KMS-11 (cell line): ENCODE measurements around the gene NFIL3.

ENCODE experiments used
- H2AFZ ChIP-seq: fragments of 200-600 bp; sonication (generic); 2 replicates; pipeline ENCODE4 v1.6.1; 2016; ENCODE audit warnings: antibody characterized with exemption, mixed run types, low read depth
- H3K27ac ChIP-seq: fragments of 200-600 bp; sonication (generic); 2 replicates; pipeline ENCODE4 v1.6.1; 2016; ENCODE audit warnings: mild to moderate bottlenecking, mixed run types
- H3K27me3 ChIP-seq: fragments of 200-600 bp; sonication (generic); 2 replicates; pipeline ENCODE4 v1.6.1; 2017; ENCODE audit warnings: mild to moderate bottlenecking, low read depth, mixed run types, moderate library complexity; ENCODE audit not compliant: insufficient read depth
- H3K36me3 ChIP-seq: fragments of 200-600 bp; sonication (generic); 2 replicates; pipeline ENCODE4 v1.6.1; 2017; ENCODE audit warnings: mild to moderate bottlenecking, mixed run types; ENCODE audit not compliant: insufficient read depth
- H3K4me1 ChIP-seq: fragments of 200-600 bp; sonication (generic); 2 replicates; pipeline ENCODE4 v1.6.1; 2016; ENCODE audit warnings: mild to moderate bottlenecking, low read depth, mixed run types; ENCODE audit not compliant: poor library complexity, severe bottlenecking
- H3K4me2 ChIP-seq: fragments of 200-600 bp; sonication (generic); 2 replicates; pipeline ENCODE4 v1.7.0; 2016; ENCODE audit warnings: mild to moderate bottlenecking, mixed run types
- H3K4me3 ChIP-seq: fragments of 200-600 bp; sonication (generic); IDR thresholded peaks from 2 replicates; pipeline ENCODE4 v1.6.1; 2017; ENCODE audit warnings: low read depth, low read length, mixed read lengths; ENCODE audit not compliant: insufficient read depth
- H3K79me2 ChIP-seq: fragments of 200-600 bp; sonication (generic); 2 replicates; pipeline ENCODE4 v1.6.1; 2016; ENCODE audit warnings: low read depth, mixed run types; ENCODE audit not compliant: insufficient read depth
- H3K9ac ChIP-seq: fragments of 200-600 bp; sonication (generic); 2 replicates; pipeline ENCODE4 v1.6.1; 2016; ENCODE audit warnings: mild to moderate bottlenecking, mixed run types
- H4K20me1 ChIP-seq: fragments of 200-600 bp; sonication (generic); 2 replicates; pipeline ENCODE4 v1.6.1; 2016; ENCODE audit warnings: mild to moderate bottlenecking, mixed run types; ENCODE audit not compliant: insufficient read depth
- TF ChIP-seq, protein P1 (sequence below): fragments of 200-600 bp; sonication (generic); conservative IDR thresholded peaks from 2 replicates; pipeline ENCODE4 v1.6.1; 2017; ENCODE audit warnings: low read depth, mild to moderate bottlenecking, antibody characterized with exemption, low read length, moderate library complexity, mixed read lengths

NFIL3 gene

DNA sequence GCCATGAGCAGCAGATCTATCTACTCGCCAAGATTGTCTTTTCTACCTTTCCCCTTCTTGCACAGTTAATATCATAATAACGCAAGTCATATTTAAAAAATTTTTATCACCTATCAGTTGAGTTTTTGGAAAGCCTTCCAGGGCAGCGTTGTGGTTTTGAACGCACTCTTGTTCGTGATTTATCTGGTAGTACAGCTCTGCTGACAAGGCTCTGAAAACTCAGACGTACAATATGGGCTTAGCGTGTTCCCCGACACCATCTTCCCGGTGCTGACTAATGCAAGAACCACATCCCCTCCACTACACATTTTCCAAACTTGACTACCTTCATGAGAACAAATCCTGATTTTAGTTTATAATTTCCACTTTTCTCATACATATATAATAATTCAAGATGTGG is 1.6 kb upstream of the NFIL3 start:
- Histone ChIP-seq H3K9ac (no peak overlapping the region), H3K27me3 (no peaks in the 10 kb centered on the region), H4K20me1 (peaks cover 9% of the 10 kb centered on the region), H2AFZ (no peak overlapping the region), H3K27ac (peak overlapping the region; percentile 95; the same call in 1 of the 2 replicates), H3K36me3 (no peaks in the 10 kb centered on the region), H3K4me2 (peak overlapping the region; percentile 87; the same call in 1 of the 2 replicates), H3K4me1 (peaks cover 68% of the 10 kb centered on the region), H3K4me3 (no peak overlapping the region), H3K79me2 (peaks cover 58% of the 10 kb centered on the region)
- TF ChIP-seq, protein P1, sequence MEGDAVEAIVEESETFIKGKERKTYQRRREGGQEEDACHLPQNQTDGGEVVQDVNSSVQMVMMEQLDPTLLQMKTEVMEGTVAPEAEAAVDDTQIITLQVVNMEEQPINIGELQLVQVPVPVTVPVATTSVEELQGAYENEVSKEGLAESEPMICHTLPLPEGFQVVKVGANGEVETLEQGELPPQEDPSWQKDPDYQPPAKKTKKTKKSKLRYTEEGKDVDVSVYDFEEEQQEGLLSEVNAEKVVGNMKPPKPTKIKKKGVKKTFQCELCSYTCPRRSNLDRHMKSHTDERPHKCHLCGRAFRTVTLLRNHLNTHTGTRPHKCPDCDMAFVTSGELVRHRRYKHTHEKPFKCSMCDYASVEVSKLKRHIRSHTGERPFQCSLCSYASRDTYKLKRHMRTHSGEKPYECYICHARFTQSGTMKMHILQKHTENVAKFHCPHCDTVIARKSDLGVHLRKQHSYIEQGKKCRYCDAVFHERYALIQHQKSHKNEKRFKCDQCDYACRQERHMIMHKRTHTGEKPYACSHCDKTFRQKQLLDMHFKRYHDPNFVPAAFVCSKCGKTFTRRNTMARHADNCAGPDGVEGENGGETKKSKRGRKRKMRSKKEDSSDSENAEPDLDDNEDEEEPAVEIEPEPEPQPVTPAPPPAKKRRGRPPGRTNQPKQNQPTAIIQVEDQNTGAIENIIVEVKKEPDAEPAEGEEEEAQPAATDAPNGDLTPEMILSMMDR: no peak

DNA sequence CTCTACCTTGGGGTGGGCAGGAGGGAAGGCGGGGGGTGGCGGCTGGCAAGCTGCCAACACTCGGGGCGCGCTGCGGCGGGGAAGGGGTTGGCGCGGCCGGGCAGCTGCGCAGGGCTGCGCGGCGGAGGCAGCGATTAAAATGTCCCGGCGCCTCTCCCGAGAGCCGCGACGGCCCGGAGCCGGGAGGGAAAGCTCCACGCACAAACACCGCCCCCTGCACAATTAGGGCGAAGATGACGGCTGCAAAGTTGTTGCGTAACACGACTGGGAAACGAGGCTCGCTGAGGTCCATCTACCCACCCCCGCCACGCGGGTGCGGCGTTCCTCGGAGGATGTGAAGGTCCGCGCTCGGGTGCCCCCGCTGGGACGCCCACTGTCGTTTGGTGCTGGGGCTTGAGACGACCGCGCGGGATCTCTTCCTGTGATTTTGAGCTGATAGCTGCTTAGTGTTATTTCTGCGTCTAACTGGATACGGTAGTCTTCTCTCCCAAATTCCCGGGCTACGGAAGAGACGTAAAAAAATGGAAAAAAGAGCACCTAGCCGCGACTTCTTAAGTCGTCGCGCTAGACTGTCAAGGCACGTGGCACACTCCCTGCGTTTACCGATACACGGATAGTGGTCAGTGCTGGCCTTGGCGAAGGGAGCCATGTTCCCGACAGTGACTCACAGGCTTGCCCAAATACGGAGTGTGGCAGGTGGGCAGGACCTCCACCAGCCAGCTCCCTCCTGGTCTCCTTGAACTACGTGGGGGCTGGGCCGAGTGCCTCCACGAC is 958 bp upstream of the NFIL3 start:
- no peak overlapping the region for H3K4me3 ChIP-seq
- peaks cover 68% of the 10 kb centered on the region for H3K4me1 ChIP-seq
- no peaks in the 10 kb centered on the region for H3K27me3 ChIP-seq
- H4K20me1 ChIP-seq: peaks cover 10% of the 10 kb centered on the region
- TF ChIP-seq, protein P1: no peak
- H2AFZ ChIP-seq: peak overlapping the region; percentile 42; the same call in 1 of the 2 replicates
- H3K4me2 ChIP-seq: peak overlapping the region; percentile 87
- H3K79me2 ChIP-seq: peaks cover 65% of the 10 kb centered on the region
- H3K27ac ChIP-seq: peak overlapping the region; percentile 89
- peak overlapping the region; percentile 92 for H3K9ac ChIP-seq
- H3K36me3 ChIP-seq: no peaks in the 10 kb centered on the region

- Histone ChIP-seq H3K4me3 (peak overlapping the region; percentile 16), H3K9ac (peak overlapping the region; percentile 80), H3K79me2 (peaks cover 75% of the 10 kb centered on the region), H3K27ac (peak overlapping the region; percentile 74), H3K4me1 (peaks cover 69% of the 10 kb centered on the region), H3K36me3 (no peaks in the 10 kb centered on the region), H4K20me1 (peaks cover 11% of the 10 kb centered on the region), H2AFZ (peak overlapping the region; percentile 24; the same call in 1 of the 2 replicates), H3K4me2 (peak overlapping the region; percentile 95), H3K27me3 (no peaks in the 10 kb centered on the region)
- TF ChIP-seq, protein P1: no peak; the same call in 1 of the 2 replicates
These were observed 597 bp downstream of the NFIL3 start for GRCh38 chr9:91422758-91423711.

DNA sequence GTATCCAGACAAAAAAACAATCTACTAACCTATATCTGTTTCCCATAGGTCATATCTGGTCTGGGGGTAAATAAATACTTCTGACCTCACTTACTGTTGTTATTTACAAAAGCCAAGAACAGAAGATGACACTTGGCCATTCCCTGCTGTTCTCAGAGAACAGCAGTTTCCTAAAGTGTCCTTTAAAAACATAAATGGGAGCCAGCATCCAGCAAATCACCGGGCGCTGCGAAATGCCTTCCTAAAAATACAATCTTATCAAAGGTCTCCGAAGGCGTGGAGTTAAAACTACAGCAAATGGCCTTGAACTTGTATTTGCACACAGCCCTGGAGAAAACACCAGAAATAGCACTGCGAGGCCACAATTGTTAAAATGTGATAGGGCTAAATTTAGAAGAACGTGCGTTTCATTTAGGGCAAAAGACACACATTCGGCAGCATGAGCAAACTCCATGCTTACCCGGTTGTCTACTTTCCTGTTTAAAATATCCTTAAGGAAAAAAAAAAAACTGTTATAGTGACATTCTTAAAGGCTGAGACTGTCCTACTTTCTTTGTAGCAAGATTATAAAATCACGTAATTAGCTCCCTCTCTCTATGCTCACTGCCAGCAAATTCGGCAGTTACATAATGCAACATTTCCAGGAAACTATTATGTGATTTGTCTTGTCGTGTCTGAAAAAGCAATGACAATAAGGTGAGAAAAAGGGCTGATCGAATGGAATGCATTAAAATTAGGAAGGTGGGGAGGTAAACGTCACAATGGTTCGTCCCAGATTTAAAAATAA is 1.5 kb downstream of the NFIL3 start:
- Histone ChIP-seq H4K20me1 (peaks cover 20% of the 10 kb centered on the region), H3K27ac (peak overlapping the region; percentile 74), H3K79me2 (peaks cover 78% of the 10 kb centered on the region), H3K27me3 (no peaks in the 10 kb centered on the region), H3K4me1 (peaks cover 69% of the 10 kb centered on the region), H2AFZ (no peak overlapping the region), H3K4me3 (peak overlapping the region; percentile 16), H3K4me2 (peak overlapping the region; percentile 95), H3K36me3 (no peaks in the 10 kb centered on the region), H3K9ac (peak overlapping the region; percentile 80)
- TF ChIP-seq, protein P1: no peak
